ENCODE results near the gene ALDH4A1.

GRCh38 chr1:18829671-18830070 is 72.7 kb downstream of the ALDH4A1 start:
- TF ChIP-seq, protein P1, sequence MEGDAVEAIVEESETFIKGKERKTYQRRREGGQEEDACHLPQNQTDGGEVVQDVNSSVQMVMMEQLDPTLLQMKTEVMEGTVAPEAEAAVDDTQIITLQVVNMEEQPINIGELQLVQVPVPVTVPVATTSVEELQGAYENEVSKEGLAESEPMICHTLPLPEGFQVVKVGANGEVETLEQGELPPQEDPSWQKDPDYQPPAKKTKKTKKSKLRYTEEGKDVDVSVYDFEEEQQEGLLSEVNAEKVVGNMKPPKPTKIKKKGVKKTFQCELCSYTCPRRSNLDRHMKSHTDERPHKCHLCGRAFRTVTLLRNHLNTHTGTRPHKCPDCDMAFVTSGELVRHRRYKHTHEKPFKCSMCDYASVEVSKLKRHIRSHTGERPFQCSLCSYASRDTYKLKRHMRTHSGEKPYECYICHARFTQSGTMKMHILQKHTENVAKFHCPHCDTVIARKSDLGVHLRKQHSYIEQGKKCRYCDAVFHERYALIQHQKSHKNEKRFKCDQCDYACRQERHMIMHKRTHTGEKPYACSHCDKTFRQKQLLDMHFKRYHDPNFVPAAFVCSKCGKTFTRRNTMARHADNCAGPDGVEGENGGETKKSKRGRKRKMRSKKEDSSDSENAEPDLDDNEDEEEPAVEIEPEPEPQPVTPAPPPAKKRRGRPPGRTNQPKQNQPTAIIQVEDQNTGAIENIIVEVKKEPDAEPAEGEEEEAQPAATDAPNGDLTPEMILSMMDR (IDR thresholded peaks at IDR 0.05; ENCODE audit: borderline replicate concordance, extremely low read depth, low read length, poor library complexity, severe bottlenecking): no peak
- no peak for TF ChIP-seq EZH2 (IDR thresholded peaks at IDR 0.05; ENCODE audit: borderline replicate concordance, low read depth, low read length, severe bottlenecking)
